CD4-positive, alpha-beta T cell treated with Interleukin-4 for 4 hours (primary cell): ENCODE results near the gene RNU1-2.
"Not testable (repeated sequence)": the region's sequence is repeated elsewhere in the genome, so short reads cannot be mapped to it uniquely, and the experiment has no call there.

ENCODE experiments used
- DNase-seq: peaks from one replicate; pipeline ENCODE4 v3.0.0-alpha.2; 2020

RNU1-2 gene

DNA sequence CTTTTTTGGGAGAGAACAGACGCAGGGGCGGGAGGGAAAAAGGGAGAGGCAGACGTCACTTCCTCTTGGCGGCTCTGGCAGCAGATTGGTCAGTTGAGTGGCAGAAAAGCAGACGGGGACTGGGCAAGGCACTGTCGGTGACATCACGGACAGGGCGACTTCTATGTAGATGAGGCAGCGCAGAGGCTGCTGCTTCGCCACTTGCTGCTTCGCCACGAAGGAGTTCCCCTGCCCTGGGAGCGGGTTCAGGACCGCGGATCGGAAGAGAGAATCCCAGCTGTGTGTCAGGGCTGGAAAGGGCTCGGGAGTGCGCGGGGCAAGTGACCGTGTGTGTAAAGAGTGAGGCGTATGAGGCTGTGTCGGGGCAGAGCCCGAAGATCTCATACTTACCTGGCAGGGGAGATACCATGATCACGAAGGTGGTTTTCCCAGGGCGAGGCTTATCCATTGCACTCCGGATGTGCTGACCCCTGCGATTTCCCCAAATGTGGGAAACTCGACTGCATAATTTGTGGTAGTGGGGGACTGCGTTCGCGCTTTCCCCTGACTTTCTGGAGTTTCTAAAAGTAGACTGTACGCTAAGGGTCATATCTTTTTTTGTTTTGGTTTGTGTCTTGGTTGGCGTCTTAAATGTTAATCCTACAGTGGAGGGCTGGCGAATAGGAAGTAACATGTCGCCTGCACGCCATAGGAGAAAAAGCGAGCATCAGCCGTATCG is at the start of gene RNU1-2:
TSS of gene RNU1-2 (plus strand) at position 383 of the 718 bp plus-strand sequence.
- DNase-seq = peak; percentile 93

DNA sequence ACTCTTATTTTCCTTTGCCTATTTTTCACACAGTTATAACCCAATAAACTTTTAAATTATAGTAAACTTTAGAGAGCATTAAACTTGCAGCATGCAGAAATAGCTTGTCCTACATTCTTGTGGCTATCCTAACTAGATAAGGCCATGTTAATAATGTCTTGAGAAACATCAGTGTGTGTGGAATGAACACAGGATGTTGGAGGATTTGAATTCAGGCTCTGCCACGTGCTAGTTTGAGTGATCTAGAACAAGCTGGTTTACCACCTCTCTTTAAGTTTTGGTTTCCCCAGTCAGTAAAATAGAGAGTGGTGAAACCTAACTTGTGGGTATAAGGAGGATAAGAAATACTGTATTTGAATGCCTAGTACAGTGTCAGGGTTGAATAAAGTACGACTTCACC is 39.6 kb upstream of the RNU1-2 start:
- DNase-seq = not testable (repeated sequence)

DNA sequence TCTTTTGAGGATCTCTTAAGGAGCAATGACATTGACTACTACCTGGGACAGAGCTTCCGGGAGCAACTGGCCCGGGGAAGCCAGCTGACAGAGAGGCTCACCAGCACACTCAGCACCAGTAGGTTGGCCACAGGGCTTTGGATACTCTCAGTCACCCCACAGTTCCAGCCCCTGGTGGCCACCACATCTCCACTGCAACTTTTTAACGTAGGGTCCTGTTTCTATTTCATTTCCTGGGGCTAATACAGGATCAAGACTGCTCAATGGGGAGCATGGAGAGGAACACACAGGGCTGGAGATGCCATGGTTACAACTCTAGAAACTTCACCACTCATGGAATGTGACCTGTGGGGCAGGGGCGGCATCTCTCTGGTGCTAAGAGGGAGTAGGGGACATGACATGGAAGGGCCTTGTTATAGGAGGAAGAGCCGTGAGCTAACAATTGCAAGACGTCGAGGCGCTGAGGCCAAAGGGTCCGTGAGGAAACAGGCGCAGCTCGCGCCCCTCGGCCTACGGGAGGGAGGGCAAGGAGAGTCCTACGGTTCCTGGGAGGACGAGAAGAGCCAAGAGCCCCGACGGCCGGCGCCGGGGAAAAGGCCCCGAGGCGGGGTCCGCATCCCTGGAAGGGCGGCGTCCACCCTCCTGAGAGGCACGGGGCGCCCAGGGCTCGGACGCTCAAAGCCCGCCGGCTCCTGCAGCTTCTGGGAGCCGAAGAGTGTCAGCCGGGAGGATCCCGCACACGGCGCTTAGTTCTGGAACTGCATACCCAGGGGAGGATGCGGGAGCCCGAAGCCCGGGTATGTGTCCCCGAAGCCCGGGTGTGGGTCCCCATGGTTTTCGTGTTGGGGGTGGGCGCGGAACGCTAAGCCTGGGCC is 36.4 kb upstream of the RNU1-2 start:
- not testable (repeated sequence) for DNase-seq

DNA sequence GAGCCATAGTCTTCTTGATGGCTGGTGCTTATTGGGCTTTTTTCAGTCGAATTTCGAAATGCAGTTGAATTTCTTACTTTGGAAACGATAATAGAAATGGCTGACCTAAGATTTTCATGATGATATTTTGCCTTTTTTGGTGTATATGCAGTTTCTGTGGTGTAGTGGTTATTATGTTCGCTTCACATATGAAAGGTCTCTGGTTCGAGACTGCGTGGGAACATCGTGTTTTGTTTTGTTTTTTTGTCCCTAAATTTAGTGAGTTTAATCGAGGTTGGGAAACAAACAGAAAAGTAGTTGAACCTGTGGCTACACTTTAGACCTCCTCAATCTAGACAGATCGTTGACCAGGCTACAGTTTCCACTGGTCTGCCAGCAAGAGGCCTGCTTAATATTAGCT is 35.7 kb upstream of the RNU1-2 start:
- not testable (repeated sequence) for DNase-seq

DNA sequence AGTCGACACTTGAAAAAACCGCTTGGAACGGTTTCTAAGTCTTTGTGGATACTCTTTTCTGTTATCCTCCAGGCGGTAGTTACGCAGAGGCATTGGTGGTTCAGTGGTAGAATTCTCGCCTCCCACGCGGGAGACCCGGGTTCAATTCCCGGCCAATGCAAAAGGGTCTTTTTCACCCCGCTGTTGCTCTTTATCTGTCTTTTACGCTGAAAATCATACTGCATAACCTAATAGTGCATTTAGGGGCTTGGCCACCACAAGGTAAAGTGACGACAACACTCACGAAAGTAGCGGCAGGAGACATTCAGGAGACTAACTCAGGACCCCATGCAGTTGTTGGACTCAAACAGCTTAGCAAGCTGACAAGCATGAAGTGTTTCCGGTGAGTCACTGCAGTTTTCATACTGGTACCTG is 33.9 kb upstream of the RNU1-2 start:
- DNase-seq = not testable (repeated sequence)

DNA sequence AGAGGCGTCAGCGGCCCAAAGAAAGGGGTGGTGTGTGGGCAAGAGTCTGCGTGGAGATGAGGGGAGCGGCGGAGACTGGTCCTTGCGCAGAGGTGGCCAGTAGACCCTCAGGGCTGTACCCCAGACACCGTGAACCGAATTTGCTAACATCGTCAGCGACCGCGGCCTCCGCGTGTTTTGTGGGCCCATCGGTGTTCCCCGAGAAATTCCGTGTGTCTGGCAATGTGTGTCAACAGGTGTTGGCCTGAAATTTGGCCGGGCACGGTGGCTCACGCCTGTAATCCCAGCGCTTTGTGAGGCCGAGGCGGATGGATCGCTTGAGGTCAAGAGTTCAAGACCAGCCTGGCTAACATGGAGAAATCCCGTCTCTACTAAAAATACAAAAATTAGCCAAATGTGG is 33.4 kb upstream of the RNU1-2 start:
- DNase-seq = not testable (repeated sequence)

DNA sequence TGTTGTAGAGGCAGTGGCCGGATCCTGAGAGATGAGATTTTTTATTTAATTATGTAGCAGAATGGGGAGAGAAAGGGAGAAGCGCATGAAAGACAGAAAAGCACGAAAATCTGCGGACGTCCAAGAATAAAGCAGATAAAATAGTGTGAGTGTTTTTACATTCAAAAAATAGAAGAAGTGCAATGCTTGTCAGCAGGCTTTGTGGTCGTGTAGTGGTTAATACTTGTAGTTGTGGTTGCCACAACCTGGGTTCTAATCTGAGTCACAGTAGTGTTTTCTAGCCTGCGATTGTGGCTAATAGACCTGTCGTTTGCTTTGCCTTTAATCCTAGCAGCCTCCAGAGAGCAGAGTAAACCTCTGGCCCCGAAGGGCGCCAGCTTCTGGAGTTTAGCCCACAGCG is 32.8 kb upstream of the RNU1-2 start:
- not testable (repeated sequence) for DNase-seq

DNA sequence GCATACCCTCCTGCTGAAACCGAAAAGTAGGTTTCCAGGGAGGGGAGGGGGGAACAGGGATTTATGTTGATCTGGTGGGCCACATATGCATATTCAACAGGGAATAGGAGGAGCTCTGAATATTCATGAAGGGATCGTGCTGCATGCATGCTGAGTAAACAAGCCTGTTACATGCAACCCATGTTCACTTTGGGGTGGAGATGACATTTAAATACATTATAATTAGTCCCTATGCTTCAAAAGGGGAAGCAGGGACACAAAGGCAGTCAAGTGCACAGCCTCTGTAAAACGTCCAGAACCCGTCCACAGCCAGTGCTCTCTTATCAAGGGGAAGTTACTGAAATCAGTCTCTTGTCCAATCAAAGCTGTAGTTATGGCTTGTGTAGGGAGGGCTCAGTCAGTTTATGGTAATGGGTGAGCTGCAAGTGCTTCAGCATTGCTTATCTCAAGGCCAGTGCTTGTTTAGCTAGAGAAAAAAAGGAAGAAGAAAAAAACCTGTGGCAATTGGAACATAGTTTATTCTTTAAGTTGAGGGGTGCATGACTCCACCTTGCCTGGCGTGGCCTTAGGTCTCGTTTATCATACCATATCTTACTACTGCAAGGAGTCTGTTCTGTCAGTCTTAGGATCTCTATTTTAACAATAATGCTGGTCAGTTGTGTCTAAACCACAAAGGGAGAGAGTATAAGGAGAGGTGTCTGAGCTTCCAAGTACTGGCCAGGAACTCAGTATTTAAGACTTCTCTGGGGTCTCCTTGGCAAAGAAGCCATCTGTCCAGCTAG is 28.7 kb upstream of the RNU1-2 start:
- not testable (repeated sequence) for DNase-seq

DNA sequence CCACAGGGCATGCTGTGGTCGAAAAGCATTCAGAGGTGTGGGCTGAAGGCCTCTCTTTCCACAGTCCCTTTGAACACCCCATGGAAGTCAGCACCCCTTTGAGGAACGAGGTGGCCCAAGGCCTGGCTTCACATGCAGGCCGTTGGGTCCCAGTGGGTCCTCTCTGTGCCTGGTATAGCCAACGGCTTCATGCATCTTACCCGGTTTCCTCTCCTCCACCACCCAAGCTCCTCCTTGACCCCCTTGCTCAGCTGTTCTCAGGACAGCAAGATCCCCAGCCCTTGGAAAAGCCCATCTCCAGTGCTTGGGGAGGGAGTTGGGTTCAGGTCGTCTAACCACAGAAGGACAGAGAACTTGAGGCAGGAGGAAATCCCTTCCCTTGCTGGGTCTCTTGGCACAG is 27.0 kb upstream of the RNU1-2 start:
- not testable (repeated sequence) for DNase-seq

DNA sequence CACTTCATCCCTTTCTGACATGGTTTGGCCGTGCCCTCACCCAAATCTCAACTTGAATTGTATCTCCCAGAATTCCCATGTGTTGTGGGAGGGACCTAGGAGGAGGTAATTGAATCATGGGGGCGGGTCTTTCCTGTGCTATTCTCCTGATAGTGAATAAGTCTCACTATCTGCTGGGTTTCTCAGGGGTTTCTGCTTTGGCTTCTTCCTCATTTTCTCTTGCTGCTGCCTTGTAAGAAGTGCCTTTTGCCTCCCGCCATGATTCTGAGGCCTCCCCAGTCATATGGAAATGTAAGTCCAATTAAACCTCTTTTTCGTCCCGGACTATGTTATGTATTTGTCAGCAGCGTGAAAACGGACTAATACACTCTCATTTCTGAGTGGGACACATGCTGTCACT is 25.8 kb upstream of the RNU1-2 start:
- not testable (repeated sequence) for DNase-seq

DNA sequence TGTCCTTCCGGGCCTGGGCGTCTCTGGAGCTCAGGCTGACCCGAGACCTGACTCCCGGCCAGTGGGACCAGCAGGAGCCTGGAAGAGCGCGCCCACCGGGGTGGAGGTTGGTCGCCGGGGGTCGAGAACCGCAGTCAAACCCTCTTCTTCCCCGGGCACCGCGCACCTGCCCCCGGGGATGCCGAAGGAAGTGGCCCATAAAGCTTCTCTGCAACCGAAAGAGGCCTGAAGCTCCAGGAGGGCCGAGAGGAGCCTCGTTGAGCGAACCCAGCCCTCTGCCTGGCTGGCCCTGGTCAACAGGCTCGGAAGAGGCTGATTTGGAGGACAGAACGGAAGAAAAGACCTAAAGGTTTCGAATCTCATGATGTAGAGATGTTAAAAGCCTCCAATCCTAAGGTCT is 24.6 kb upstream of the RNU1-2 start:
- DNase-seq = not testable (repeated sequence)

DNA sequence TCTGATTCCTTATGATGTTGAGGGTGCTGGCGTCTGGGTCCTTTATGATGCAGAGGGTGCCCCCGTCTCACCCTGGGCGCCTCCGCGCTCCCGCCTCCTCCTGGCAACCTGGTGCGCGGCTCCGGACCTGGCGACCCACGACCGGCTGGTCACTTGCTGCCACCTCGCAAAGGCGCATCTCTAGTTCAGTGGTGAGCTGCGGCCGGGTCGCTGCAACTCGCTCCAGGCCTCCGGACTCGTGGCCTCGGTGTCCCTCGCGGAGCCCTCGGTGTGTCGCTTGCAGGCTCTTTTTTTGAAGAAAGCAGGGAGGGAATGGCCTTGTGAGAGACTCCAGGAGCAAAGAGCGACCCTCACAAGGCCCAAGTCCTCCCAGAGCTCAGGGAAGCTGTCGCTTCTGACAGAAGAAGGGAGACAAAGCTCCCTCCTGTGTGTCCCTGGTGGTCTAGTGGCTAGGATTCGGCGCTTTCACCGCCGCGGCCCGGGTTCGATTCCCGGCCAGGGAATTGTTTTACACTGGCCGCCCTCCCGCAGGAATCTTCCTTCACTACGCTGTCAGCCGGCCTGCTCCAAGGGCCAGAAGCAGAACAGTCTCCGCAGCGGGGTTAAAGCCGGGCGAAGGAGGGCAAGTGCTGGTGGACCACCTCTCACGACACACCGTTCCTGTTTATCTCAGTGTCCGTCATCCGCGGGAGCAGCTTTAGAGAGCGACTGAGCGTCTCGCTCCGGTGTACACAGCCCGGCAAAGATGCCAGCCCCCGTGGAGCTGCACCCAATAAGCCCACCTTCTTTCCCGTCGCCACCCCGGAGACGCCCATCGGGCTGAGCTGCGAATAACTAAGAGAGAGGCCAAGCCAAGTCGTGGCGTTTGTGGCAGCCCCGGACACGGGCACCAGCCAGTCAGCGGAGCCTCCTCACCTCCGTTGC is 23.4 kb upstream of the RNU1-2 start:
- DNase-seq = not testable (repeated sequence)

DNA sequence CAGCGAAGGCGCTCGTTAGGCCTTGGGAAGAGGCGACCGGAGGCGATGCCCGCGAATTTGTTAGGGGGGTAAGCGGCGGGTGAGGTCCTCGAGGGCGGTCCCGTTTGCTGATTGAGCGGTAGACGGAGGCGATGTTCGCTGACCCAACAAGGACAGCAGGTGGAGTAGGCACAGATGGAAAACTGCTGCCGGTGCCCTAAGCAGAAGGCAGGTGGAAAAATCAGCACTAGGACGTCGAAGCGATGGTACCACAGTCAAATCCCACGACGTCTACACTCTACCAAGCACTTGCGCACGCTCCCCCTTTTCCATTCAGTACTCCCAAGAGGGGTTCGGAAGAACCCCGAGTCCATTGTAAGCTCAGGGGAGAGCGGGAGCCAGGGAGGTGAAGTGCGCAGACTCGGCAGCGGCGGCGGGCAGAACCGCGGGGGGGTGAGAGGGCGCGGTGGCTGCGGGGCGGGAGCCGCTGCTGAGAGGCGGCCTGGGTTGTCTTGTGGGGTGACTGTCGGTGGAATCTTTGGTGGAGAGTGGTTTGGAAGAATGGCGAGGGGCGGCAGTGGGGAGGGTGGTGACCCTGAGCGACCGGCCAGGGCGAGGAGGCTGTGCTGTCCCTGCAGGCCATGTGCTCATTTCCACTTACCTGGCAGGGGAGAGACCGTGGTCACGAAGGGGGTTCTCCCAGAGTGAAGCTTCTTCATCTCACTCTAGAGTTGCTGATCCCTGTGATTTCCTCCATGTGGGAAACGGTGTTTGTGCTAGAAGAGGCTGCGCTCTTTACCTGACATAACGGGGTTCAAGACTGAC is 22.5 kb upstream of the RNU1-2 start:
- DNase-seq = not testable (repeated sequence)

DNA sequence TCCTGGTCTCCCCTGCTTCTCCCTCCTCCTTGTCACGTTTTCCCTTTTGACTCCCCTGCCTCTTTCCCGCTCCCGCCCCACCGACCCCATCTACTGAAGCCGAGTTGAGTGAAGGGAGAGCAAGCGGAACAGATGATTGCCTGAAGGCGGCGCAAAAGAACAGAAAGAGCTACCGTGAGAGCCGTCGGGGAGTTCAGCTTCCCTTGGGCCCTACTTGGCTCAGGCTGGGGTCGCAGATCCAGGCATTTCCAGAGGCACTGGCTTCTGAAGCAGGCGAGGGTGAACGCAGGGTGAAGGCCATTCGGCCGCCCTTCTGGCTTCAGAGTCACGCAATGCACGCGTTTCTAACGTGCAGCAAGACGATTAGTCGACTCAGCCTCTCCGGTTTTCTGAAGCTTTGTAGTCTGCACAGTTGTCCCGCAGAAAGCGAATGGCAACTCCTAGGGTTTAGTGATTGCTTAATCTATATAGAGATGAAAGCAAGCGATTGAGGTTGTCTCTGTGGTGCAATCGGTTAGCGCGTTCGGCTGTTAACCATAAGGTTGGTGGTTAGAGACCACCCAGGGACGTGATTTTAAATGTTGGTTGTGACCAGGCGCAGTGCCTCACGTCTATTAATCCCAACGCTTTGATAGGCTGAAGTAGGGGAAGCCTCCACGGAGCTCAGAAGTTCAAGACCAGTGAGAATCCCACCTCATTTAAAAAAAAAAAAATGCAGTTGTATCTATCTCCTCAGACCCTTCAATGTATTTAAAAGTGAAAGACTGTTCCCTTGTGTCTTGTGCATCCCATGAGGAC is 20.6 kb upstream of the RNU1-2 start:
- DNase-seq = not testable (repeated sequence)

DNA sequence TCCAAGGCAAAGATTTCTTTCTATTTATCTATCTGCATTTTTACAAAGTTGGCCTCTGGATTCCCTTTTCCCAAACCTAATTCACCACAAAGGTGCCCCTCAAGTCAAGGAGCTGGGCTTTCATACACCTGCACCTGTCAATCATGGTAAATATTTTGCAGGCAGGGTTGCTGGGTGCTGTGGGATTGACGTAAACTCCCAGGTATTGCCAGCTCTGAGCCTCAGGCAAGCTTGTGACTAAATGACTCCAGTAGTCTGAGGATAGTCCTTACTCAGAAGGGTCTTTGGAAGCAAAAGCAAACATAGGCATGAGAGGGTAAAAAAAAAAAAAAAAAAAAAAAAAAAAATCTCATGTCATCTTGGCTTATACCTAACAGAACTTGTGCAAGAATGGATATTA is 14.0 kb upstream of the RNU1-2 start:
- DNase-seq = not testable (repeated sequence)

DNA sequence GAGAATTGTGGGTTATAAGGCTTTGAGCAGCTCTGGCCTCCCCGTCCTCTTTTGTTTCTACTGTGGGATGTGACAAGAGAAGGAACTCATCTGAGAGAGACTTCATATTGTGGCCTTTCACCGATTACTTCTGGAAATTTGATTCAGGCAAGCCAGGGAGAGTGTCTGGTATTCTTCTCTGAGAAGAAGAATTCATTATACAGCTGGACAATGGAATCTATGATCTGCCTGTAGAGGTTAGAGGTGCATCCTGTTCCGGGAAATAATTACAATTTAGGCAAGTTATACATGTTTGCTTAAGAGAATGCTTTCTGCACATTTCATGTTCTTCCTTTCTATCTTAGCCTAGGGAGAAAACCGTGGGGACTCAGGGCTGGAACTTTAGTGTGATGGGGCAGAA is 12.8 kb upstream of the RNU1-2 start:
- no peak for DNase-seq

DNA sequence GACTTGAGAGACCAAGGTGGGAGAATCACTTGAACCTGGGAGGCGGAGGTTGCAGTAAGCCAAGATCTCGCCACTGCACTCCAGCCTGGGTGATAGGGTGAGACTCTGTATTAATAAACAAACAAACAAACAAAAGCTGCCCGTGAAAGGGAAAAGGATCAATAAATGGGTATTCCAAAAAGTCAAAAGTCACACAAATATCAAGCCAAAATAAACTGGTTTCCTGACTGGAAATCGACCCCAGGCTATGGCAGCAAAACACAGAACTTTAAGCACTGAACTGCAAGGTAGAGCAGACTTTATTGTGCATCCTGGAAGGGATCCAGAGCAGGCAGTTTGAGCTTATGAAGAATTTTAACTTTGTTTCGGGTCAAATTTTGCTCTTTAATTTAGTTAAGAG is 11.3 kb upstream of the RNU1-2 start:
- not testable (repeated sequence) for DNase-seq

DNA sequence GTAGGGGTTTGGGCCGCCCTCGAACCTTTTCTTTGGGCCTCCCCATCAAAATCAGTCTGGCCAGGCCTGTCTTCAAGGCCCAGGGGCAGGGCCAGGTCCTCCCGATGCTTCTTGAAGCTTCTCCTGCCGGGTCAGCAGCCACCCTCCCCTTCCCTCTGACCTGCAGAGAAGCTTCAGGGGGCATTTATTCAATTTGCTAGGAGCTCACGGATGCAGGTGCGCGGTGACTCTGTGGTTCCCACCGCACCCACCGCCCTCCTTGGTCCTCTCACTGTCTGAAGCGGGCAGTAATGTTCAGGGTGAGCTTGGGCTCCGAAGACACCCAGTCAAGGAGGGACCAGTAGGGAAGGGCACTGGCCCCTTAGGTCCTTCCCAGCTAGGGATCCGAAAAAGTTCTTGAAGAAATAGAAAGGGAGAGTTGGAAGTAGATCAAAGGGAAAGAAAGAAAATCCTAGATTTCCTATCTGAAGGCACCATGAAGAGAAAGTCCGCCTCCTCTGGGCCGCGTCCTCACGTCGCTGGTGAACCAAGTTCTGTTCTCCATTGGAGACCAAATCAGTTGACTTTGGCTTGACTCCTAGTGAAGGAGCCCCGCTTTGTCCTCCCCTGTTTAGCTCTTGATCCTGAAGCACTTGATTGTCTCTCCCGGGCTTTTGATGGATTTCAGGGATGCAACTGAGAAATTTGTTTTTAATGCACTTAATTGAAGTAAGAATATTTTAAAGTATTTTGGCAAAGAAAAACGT is 8.7 kb upstream of the RNU1-2 start:
- DNase-seq = no peak
